ENCODE results near the gene SLC25A23.
"Not testable (repeated sequence)": the region's sequence is repeated elsewhere in the genome, so short reads cannot be mapped to it uniquely, and the experiment has no call there.

SLC25A23 gene

DNA sequence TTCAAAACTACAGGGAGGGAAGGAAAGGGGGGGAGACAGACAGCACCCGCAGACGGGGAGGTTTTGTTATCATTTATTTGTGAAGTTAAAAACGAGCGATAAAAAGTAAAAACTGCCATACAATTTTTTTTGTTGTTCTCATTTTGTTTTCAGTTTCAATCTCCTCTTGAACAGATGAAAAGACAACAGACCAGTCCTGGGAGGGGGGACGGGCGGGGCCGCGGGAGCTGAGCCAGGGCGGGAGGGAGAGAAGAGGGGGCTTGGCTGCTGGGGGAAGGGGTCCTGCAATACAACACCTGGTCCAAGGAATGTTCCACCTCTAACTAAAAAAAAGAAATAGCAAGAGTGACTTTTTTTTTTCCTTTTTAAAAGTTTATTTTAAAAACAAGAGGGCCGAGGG, 46.3 kb downstream of the SLC25A23 start:
- no peak for DNase-seq (ENCODE audit: low read depth in 1 of 2, low spot score in 1 of 2)
- in situ Hi-C loops (cut with HindIII; ENCODE audit: low pct_unique_long_range_greater_than_20kb, low sequenced_read_pairs) = no loop called here
- TF ChIP-seq JUND (IDR thresholded peaks at IDR 0.05; ENCODE audit: low read depth) = no peak

DNA sequence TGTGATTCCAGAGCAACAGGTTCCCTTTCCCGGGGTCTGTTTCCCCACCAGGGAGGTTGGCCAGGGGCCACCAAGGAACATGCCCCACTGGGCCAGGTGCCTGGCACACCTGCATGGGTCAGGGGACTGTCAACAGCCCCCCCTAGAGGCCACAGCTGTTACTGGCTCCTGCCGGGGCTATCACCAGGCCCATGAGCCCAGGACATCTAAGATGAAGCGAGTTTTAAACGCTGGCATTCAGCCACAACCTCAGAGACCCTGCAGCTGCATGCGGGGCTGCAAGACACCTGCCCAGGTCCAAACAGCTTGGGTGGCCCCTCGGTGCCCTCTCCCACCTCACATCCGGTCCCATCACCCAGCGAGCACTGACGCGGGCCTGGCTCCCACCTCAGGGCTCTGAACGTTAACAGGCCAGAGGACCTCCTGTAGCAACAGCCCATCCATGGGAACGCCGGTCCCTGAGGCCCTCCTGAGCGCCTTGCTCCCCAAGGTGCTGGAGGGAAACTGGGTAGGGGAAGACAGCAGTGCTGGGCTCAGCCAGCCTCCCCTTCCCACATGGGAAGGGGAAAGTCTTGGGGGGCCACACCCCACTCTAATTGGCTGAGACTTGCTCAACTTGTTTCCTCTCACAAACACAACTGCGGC, 47.0 kb downstream of the SLC25A23 start:
- DNase-seq (ENCODE audit: low read depth in 1 of 2, low spot score in 1 of 2) = peak in 1 of 2 experiments; percentile 56
- TF ChIP-seq JUND (IDR thresholded peaks at IDR 0.05; ENCODE audit: low read depth) = no peak
- in situ Hi-C loops (cut with HindIII; ENCODE audit: low pct_unique_long_range_greater_than_20kb, low sequenced_read_pairs) = no loop called here

DNA sequence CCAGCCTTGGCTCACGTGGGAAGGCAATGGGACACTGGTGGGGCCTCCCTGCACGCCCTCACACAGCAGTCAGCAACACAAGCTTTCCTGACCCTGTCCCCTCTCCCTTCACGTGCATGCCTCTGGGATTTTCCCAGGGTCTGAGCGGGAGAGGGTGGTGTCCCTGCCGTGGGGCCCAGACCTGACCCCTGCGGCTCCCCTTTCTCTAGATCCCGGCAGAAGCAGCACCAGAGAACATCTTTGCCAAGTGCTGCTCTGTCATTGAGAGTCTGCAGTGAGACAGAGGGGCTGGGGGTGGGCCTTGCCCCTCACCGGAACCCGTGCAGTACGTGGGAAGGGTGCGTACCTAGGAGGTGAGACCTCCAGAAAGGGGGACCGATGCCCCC, 47.5 kb downstream of the SLC25A23 start:
- in situ Hi-C loops (cut with HindIII; ENCODE audit: low pct_unique_long_range_greater_than_20kb, low sequenced_read_pairs) = no loop called here
- no peak for DNase-seq (ENCODE audit: low read depth in 1 of 2, low spot score in 1 of 2)
- peak; percentile 14; the same call in 1 of the 2 replicates for TF ChIP-seq JUND (IDR thresholded peaks at IDR 0.05; ENCODE audit: low read depth)

DNA sequence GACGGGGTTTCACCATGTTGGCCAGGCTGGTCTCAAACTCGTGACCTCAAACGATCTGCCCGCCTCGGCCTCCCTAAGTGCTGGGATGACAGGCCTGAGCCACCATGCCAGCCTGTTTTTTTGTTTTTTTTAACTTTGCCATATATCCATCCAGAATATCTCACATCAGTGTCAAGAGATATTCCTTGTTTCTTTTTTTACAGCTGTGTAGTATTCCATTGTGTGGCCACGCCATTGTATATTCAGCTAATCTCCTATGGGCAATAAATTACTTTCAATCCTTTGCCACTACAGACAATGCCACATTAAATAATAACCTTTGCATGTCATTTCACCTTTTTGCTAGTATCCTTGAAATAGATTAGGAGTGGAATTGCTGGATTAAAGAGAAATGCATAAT, 50.2 kb downstream of the SLC25A23 start:
- no peak for TF ChIP-seq JUND (IDR thresholded peaks at IDR 0.05; ENCODE audit: low read depth)
- in situ Hi-C loops (cut with HindIII; ENCODE audit: low pct_unique_long_range_greater_than_20kb, low sequenced_read_pairs) = no loop called here
- DNase-seq (ENCODE audit: low read depth in 1 of 2, low spot score in 1 of 2) = no peak

DNA sequence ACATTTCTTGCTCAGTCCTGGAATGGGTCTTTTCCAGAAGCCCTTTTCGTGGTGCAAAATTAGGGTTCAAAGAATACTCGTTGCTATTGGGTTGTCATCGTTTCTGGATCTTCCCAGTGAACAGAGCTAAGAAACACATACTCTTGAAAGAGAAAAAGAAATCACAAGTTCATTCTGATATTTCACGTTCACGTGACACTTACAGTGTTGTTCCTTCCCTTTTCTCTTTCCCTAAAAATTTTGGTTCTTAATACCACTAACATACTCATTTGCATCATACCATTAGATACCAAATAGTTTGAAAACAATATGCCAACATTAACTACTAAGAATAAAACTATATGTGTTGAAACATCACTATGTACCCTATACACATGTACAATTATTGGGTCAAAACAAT, 53.2 kb downstream of the SLC25A23 start:
- TF ChIP-seq JUND (IDR thresholded peaks at IDR 0.05; ENCODE audit: low read depth) = no peak
- DNase-seq (ENCODE audit: low read depth in 1 of 2, low spot score in 1 of 2) = no peak
- in situ Hi-C loops (cut with HindIII; ENCODE audit: low pct_unique_long_range_greater_than_20kb, low sequenced_read_pairs) = no loop called here

DNA sequence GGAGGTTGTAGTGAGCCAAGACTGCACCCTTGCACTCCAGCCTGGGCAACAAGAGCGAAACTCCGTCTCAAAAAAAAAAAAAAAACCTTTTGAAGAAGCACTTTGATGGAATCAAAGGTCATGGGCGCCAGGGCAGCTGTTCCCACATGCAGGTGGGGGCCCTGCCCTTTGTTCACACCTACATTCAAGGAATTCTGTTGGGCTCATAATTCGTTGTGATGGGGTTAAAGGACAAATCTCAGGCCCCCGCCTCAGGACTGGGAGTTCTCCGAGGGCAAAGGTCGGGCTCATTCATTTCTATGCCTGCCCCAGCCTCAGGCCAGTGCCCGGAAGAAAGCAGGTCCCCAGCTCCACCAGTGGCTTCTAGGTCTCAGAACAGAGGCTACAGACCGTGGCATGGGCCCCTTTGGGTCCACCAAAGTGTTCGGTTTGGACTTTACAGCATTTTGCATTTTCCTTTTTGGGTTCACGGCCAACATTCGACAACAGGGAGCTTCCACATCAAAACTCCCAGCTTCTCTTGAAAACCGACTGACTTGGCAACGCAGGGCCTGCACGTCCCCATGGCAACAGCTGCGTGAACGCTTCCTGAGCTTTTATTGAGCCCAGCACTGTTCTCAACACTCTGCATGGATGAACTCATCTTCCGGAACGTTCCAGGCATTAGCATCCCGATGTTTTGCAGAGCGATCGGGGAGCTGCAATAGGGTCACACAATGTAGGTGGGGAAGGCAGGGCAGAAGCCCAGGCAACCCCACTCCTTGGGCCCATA, 56.6 kb downstream of the SLC25A23 start:
- TF ChIP-seq JUND (IDR thresholded peaks at IDR 0.05; ENCODE audit: low read depth) = no peak
- DNase-seq (ENCODE audit: low read depth in 1 of 2, low spot score in 1 of 2) = no peak
- in situ Hi-C loops (cut with HindIII; ENCODE audit: low pct_unique_long_range_greater_than_20kb, low sequenced_read_pairs) = no loop called here

DNA sequence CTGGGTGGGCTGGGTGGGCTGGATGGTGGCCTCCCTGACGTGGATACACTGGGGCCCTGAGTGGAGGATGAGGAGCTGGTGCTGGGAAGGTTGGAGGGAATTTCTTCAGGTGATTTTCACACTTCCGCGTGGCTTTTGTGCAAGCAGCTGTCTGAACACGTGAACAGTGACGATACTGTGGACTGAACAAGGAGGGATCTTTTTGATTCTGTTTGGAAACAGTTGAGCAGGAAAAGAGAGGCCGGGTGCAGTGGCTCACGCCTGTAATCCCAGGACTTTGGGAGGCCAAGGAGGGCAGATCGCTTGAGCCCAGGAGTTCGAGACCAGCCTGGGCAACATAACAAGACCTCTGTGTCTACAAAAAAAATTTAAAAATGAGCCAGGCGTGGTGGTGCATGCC, 57.5 kb downstream of the SLC25A23 start:
- in situ Hi-C loops (cut with HindIII; ENCODE audit: low pct_unique_long_range_greater_than_20kb, low sequenced_read_pairs) = no loop called here
- no peak for DNase-seq (ENCODE audit: low read depth in 1 of 2, low spot score in 1 of 2)
- no peak for TF ChIP-seq JUND (IDR thresholded peaks at IDR 0.05; ENCODE audit: low read depth)

DNA sequence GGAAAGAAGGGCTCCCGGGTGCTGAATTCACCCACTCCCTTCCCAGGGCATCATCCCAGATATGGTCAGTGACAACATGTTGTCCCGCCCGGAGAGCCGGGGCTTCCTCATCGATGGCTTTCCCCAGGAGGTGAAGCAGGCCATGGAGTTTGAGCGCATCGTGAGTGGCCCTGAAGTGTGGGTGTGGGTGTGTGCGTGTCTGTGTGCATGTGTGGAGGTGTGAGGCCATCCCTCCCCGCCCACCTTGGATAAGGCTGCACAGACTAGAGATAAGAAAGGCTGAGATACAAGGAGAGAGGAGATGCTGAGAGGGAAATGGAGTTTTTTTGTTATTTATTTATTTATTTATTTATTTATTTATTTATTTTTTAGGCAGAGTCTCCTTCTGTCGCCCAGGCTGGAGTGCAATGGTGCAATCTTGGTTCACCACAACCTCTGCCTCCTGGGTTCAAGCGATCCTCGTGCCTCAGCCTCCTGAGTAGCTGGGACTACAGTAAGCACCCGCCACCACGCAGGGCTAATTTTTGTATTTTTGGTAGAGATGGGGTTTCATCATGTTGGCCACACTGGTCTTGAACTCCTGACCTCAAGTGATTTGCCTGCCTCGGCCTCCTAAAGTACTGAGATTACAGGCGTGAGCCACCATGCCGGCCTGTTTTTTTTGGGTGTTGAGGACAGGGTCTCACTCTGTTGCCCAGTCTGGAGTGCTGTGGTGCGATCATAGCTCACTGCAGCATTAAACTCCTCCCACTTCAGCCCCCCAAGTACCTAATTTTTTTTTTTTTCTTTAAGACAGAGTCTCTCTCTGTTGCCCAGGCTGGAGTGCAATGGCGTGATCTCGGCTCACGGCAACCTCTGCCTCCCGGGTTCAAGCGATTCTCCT, 59.3 kb downstream of the SLC25A23 start:
- DNase-seq (ENCODE audit: low read depth in 1 of 2, low spot score in 1 of 2); in situ Hi-C loops (cut with HindIII; ENCODE audit: low pct_unique_long_range_greater_than_20kb, low sequenced_read_pairs): not testable (repeated sequence)

DNA sequence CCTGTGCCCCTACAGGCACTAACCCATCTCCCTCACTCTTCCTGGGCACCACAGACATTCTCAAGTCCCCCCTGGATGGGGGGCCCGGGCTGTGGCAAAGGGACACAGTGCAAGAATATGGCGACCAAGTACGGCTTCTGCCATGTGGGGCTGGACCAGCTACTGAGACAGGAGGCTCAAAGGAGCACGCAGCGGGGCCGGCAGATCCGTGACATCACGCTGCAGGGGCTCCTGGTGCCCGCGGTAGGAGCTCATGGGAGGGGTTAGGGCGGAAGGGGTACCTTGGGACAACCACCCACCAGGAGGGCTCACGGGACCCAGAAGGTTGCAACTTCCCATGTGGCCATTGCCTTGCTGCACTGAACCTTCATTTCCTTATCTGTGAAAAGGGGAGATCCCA, 63.3 kb downstream of the SLC25A23 start:
- TF ChIP-seq JUND (IDR thresholded peaks at IDR 0.05; ENCODE audit: low read depth) = no peak
- no peak for DNase-seq (ENCODE audit: low read depth in 1 of 2, low spot score in 1 of 2)
- in situ Hi-C loops (cut with HindIII; ENCODE audit: low pct_unique_long_range_greater_than_20kb, low sequenced_read_pairs) = no loop called here

DNA sequence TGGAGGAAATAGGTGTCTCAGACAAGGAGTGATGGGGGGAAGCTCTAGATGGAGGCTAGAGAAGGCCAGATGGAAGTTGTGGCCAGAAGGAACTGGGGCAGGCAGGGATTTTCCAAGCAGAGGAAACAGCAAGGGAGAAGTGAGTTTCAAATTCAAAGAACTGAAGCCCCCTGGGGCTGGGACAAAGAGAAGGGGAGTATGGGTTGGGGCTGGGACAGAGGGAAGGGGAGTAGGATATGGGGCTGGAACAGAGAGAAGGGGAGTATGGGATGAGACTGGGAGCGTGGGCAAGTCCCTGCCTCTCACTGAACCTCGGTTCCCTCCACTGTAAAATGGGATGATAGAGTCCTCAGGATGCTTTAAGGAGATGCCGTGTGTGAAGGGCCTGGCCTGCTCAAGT, 64.8 kb downstream of the SLC25A23 start:
- TF ChIP-seq JUND (IDR thresholded peaks at IDR 0.05; ENCODE audit: low read depth) = no peak
- no peak for DNase-seq (ENCODE audit: low read depth in 1 of 2, low spot score in 1 of 2)
- in situ Hi-C loops (cut with HindIII; ENCODE audit: low pct_unique_long_range_greater_than_20kb, low sequenced_read_pairs) = no loop called here

DNA sequence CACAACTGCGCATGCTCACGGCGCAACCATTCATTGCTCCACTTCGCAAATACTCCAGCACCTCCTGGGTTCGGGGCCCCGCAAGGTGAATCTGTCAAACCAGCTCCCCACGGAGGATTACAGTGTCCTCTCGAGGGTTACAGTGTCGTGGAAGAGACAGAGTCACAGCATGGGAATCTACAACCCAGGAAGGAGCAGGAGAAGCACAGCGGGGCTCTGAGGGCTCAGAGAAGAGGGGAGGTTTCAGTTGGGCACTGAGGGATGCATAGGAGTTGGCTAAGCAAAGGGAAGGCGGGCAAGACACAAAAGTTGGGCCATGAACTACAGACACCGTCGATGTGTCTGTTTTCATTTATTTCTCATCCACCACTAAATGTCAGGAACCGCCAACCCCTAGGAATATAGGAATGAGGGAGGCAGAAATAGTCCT, 65.6 kb downstream of the SLC25A23 start:
- peak in 1 of 2 experiments; percentile 63 for DNase-seq (ENCODE audit: low read depth in 1 of 2, low spot score in 1 of 2)
- in situ Hi-C loops (cut with HindIII; ENCODE audit: low pct_unique_long_range_greater_than_20kb, low sequenced_read_pairs) = no loop called here

DNA sequence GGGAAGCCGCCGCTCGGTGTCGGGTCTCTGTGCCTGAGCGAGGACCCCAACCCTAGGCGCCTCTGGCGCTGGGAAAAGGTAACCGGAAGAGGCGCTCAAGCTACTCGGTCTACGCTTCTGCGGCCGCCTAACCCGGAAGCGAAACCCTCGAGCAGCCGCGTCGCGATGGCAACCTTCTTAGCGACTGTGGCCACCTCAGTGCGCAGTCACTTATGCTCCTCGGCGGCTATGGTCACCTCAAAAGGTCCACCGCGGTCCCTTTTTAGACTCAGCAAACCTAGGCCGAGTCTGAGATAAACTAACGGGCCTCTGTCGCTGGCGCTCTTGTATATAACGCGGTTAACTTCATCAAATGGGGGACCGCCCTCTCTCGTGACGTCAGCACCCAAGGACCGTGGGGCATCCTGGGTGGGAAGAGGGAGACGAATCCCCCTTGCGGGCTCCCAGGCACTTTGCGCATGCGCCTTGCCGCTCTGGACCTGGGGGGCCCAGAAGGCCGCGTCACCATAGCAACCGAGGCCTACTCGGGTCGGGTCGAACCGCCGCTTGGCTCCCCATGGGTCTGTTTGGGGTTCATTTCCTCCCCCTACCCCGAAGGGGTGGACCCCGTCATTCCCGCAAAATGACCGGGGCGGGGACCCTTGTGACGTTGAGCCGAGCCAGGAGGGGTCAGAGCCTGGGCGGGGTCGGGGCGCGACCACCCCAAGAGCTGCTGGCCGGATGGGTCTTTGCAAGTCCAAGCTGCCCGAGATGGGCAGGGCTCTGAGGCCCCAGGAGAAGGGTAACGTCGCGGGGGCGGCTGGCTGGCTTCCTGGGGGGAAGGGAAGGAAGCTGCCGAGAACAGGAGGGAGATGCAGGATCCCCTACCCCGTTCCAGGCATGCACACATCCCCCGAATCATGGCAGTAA, 66.3 kb downstream of the SLC25A23 start, which contains the start of gene GTF2F1:
TSS of gene GTF2F1 (minus strand) at position 91 of the 909 bp plus-strand sequence. CDS start 169 bp downstream, outside the sequence.
- DNase-seq (ENCODE audit: low read depth in 1 of 2, low spot score in 1 of 2) = peak; percentile 82 to 90
- no peak for TF ChIP-seq JUND (IDR thresholded peaks at IDR 0.05; ENCODE audit: low read depth)
- in situ Hi-C loops (cut with HindIII; ENCODE audit: low pct_unique_long_range_greater_than_20kb, low sequenced_read_pairs) = no loop called here

More for the DNA sequence above, 65.6 kb downstream of the SLC25A23 start:
- TF ChIP-seq JUND (IDR thresholded peaks at IDR 0.05; ENCODE audit: low read depth) = no peak

All from T47D (cell line).